Activated CD8-positive, alpha-beta memory T cell treated with anti-CD3 and anti-CD28 coated beads, Interleukin-2, amount 50 U/mL, for 1 hour (primary cell): ENCODE measurements around the gene SASH3.

Source experiments
- DNase-seq: peaks from one replicate; pipeline ENCODE4 v3.0.0-alpha.2; 2020; ENCODE audit errors: extremely low read depth

SASH3 gene

GRCh38 chrX:129808829-129809796, 29.4 kb downstream of the SASH3 start:
- no peak for DNase-seq

DNA sequence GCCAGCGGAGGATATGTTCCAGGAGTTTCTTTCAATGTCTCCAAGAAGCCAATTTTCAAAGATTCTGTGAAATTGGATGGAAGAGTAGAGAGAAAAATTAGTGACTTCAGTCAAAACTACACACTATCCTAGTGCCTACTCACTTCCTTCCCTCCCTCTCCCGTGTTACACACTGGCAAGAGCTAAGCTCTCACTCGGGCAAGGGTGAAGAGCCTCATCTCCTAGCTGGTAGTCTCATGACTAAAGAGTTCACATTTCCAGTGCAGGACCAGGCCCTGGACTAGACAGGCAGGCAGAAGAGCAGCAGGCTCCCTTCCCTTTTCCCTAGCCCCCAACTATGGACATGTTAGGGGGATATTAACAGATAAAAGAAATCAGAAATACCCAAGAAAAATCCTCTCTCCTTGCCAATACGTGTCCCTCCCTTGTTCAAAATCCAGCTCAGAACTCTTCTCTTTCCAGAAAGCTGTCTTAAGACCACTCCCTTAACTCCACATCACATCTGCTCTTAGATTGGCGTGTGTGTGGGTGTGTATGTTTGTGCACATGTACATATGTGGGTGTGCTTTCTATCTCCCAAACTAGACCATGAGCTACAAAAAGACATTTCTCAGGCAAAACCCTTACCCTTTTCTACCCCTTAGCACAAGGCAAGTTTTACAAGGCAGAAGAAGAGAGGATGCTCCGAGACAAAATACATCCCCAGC, 34.1 kb downstream of the SASH3 start:
- DNase-seq: no peak

- DNase-seq: no peak
Observed at GRCh38 chrX:129818123-129818522, 38.4 kb downstream of the SASH3 start.

DNA sequence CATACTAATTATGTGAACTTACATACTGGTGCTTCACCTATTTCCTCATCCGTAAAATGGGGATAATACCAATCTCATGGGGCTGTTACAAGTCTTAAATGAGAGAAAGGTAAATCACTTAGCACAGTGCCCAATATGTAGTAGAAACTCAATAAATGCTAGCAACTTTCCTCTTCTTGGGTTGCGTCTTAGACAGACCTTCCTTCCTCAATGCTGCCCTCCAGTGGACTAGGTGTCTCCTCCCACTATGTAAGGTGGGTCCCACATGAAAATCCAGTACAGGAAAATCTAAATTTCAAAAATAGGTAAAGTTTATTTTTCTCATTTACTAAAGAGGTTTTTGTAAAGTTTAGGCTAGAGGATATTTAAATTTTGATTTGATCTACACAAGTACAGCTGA, 43.4 kb downstream of the SASH3 start:
- peak; percentile 55 for DNase-seq

DNA sequence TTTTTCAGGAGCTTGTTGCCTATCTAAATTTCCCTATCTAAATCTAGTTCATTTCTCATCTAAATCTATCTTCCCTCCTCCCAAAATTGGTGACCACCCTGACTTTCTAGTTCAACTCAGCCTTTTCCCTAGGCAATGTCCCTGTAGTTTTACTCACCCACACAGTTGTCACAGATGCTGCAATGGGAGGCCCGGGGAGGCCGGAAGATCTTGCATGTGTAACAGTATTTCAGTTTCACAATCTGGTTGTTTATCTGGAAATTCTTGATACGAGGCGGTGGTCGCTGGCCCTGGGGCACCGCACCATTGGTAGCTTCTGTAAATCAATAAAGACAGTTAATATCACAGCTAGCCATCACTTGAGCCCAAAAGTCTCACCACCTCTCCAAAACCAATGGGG, 43.8 kb downstream of the SASH3 start:
- DNase-seq: no peak

DNA sequence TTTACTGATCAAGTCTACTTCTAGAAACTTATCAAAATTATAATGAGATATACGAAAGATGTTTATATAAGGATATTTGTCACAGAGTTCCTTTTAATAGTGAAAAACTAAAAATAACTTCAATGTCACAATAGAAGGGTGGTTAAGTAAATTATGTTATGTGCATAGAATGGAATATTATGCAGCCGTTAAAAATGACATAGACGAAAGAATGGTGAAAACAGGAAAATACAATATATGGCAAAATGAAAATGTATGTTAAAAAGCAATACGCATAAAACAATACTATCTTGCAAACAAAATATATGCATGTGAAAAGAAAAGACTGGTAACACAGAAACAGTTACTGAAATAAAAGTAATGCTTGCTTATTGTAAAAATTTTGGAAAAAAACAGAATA, 44.9 kb downstream of the SASH3 start:
- no peak for DNase-seq

GRCh38 chrX:129825746-129826505, 46.2 kb downstream of the SASH3 start:
- DNase-seq: no peak

GRCh38 chrX:129830494-129830893, 50.7 kb downstream of the SASH3 start:
- no peak for DNase-seq

DNA sequence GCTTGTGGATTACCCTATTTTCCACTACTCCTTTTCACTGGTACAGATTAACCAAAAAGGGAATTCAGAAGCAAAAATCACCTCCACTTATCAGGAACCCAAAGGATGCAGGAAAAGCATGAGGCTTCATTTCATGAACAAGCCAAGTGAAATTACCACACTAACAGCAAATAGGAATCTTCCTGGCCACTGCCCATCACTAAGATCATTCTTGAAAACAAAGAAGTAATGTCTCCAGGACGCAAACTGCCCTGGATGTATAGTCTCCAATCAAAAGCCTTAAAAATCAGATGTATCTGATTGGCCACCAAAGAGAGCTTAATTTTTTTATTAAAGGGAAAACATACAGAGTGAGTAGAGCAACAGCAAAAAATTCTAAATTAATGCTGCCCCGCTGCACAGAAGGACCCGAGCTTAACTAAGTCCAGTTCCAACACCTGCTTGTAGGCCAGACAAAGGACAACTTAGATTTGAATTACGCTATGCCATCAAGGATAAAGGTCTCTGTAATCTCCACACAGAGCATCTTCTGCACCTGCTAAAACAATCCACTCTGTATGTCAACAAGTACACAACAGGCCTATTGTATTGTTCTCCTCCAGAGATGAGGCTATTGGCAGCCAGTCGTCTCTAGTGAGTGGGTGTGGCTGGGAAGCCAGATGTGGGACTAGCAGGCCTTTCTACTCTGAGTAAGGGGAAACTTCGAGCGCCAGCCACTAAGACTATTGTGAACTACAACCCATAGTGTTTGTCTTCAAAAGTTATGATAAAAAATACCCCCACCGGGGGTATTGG, 51.5 kb downstream of the SASH3 start:
- DNase-seq: no peak

- DNase-seq: no peak
Observed at GRCh38 chrX:129833153-129833990, 53.6 kb downstream of the SASH3 start.

- no peak for DNase-seq
Observed at GRCh38 chrX:129836827-129837226, 57.1 kb downstream of the SASH3 start.

- no peak for DNase-seq
Observed at GRCh38 chrX:129840344-129840743, 60.6 kb downstream of the SASH3 start.

DNA sequence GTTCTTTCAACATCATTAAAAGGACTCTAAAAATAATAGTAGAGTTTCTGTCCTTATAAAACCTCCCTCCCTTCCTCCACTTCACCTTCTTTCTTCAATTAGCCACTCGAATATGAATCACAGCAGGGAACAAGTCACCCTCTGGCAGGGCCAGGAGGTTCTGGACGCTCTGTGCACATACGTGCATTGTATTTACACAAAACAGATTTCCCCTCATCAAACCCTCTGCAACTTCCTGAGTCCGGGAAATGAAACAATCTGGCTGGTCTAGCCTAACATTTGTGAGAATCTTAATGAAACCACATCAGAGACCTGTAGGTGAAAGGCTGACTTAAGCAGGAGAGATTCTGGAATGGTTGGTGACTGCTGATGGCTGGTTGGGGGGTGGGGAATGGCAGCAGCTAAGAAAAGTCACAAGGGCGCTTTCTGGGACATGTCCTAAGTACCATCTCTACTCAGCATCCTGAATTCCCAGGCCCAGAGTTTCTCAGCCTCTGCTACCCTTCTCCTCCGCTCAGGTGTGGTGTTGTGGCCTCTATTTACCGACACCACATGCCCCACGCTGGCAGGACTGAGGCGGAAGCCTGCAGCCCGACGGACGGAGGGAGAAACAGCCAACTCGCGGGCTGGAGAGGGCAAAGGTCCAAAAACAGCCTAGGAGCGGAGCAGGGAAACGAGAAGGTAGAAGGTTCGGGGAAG, 62.9 kb downstream of the SASH3 start:
- no peak for DNase-seq

- DNase-seq: no peak
Observed at GRCh38 chrX:129843209-129843458, 63.4 kb downstream of the SASH3 start.

DNA sequence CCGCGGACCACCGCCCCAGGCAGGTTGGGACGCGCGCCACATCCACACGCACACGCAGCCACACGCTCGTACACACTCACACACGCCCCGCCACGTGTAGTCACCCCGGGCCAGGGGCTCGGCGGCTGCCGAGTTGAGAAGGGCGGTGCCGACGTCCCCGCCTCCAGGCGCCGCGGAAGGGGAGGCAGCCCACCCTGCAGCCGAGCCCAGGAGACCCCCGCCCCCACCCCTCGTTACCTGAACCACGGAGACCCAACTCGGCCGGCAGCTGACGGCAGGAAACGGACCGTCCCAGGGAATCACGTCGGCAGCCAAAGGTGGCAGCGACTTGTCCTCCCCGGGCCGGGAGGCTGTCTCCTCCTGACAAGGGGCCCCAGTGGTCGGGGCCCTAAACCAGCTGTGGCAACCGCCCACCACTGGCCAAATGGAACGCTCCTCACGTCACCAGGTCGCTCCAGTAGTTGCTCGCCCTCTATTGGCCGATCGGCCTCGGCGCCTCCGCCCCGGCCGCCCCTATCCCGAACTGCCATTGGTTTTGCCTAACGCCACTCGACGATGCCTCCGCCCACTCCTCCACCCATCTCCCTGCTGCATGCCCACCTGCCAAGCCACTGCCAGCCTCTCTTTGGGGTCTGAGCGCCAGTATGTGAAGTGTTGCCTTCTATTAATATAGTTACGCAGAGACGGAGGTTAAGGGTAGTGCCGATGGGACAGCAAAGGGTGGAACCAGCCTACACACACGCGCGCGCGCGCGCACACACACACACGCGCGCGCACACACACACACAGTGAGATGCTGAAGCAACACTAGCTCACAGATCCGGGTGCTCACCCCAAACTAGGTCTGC, 63.9 kb downstream of the SASH3 start, which contains the start of gene ZDHHC9:
TSS of gene ZDHHC9 (minus strand) at position 428 of the 848 bp plus-strand sequence. CDS start 1,941 bp downstream, outside the sequence.
- DNase-seq: peak; percentile 63
